ENCODE measurements around the gene VMO1. TPM values are rescaled to one million over a fixed set of nuclear protein-coding genes. Genes with fewer than 3 reads are reported as not detected.

VMO1 gene
- total RNA-seq, result 0.33 TPM in 1 of 2 replicates, not detected in the other
- 2.7 and 4.3 TPM in 2 replicates for polyA plus RNA-seq

- DNase-seq (ENCODE audit: low spot score), result no peak
- Histone ChIP-seq H3K36me3 (replicated peaks; ENCODE audit: insufficient read depth, low read depth) (no peaks in the 10 kb centered on the region), H3K4me1 (ENCODE audit: insufficient read depth) (peaks cover 21% of the 10 kb centered on the region), H2AFZ (no peak within 1 kb of the TSS), H3K9me2 (replicated peaks; ENCODE audit: insufficient read depth) (no peaks in the 10 kb centered on the region), H3K27ac (no peak within 1 kb of the TSS), H3K27me3 (no peaks in the 10 kb centered on the region), H3K4me3 (no peak within 1 kb of the TSS), H3K9me3 (ENCODE audit: low read depth) (no peaks in the 10 kb centered on the region), H3K4me2 (peak within 1 kb of the TSS; percentile 46), H3K79me2 (peaks cover 11% of the 10 kb centered on the region), H4K20me1 (ENCODE audit: insufficient read depth, poor library complexity, severe bottlenecking) (no peaks in the 10 kb centered on the region)
- TF ChIP-seq EZH2phosphoT487 (IDR thresholded peaks at IDR 0.05; ENCODE audit: low read depth, severe bottlenecking, unreplicated experiment) (no peak), CTCF (IDR thresholded peaks at IDR 0.05; ENCODE audit: poor library complexity) (no peak), EZH2 (IDR thresholded peaks at IDR 0.05; ENCODE audit: borderline replicate concordance) (no peak)
- WGBS (ENCODE audit: low lambda C conversion rate, missing lambda C conversion rate), result 58% methylated on average over 24 of the region's 24 CpGs
Measured at GRCh38 chr17:4786106-4786511, at the start of gene VMO1. VMO1 (minus strand) TSS chr17:4786364; CDS start chr17:4786352, 12 bp downstream.

- Histone ChIP-seq H3K27me3 (no peaks in the 10 kb centered on the region), H3K4me1 (ENCODE audit: insufficient read depth) (peaks cover 20% of the 10 kb centered on the region), H3K27ac (peak overlapping the region; percentile 89), H3K4me3 (peak overlapping the region; percentile 78), H3K9me3 (ENCODE audit: low read depth) (no peaks in the 10 kb centered on the region), H3K9me2 (replicated peaks; ENCODE audit: insufficient read depth) (no peaks in the 10 kb centered on the region), H4K20me1 (ENCODE audit: insufficient read depth, poor library complexity, severe bottlenecking) (peaks cover 26% of the 10 kb centered on the region), H2AFZ (no peak overlapping the region), H3K36me3 (replicated peaks; ENCODE audit: insufficient read depth, low read depth) (no peaks in the 10 kb centered on the region), H3K4me2 (peak overlapping the region; percentile 86), H3K79me2 (peaks cover 54% of the 10 kb centered on the region)
- WGBS (ENCODE audit: low lambda C conversion rate, missing lambda C conversion rate), result 59% methylated on average over 4 of the region's 4 CpGs
- no peak for DNase-seq (ENCODE audit: low spot score)
- TF ChIP-seq CTCF (IDR thresholded peaks at IDR 0.05; ENCODE audit: poor library complexity) (no peak), EZH2 (IDR thresholded peaks at IDR 0.05; ENCODE audit: borderline replicate concordance) (no peak)
Measured at GRCh38 chr17:4834681-4835020, 48.5 kb upstream of the VMO1 start.

- H3K4me3 ChIP-seq, result peak overlapping the region; percentile 78
- no peaks in the 10 kb centered on the region for H3K27me3 ChIP-seq
- no peak for TF ChIP-seq EZH2 (IDR thresholded peaks at IDR 0.05; ENCODE audit: borderline replicate concordance)
- TF ChIP-seq EZH2phosphoT487 (IDR thresholded peaks at IDR 0.05; ENCODE audit: low read depth, severe bottlenecking, unreplicated experiment), result no peak
- TF ChIP-seq CTCF (IDR thresholded peaks at IDR 0.05; ENCODE audit: poor library complexity), result no peak
- DNase-seq (ENCODE audit: low spot score), result peak; percentile 68
- H3K9me3 ChIP-seq (ENCODE audit: low read depth), result no peaks in the 10 kb centered on the region
- H3K9me2 ChIP-seq (replicated peaks; ENCODE audit: insufficient read depth), result no peaks in the 10 kb centered on the region
- H4K20me1 ChIP-seq (ENCODE audit: insufficient read depth, poor library complexity, severe bottlenecking), result peaks cover 21% of the 10 kb centered on the region
- no peaks in the 10 kb centered on the region for H3K36me3 ChIP-seq (replicated peaks; ENCODE audit: insufficient read depth, low read depth)
- H3K4me1 ChIP-seq (ENCODE audit: insufficient read depth), result peaks cover 17% of the 10 kb centered on the region
- H3K4me2 ChIP-seq, result peak overlapping the region; percentile 86
- peaks cover 49% of the 10 kb centered on the region for H3K79me2 ChIP-seq
- peak overlapping the region; percentile 89 for H3K27ac ChIP-seq
- peak overlapping the region; percentile 48 for H2AFZ ChIP-seq
- WGBS (ENCODE audit: low lambda C conversion rate, missing lambda C conversion rate), result 2% methylated on average over 15 of the region's 15 CpGs
Measured at GRCh38 chr17:4833941-4834680, 47.9 kb upstream of the VMO1 start.
